GM19463 (cell line): Measurements from ENCODE around the gene POLR1A.

Source experiments
- ATAC-seq: cut with Tn5 transposase; IDR thresholded peaks from one replicate; pipeline ENCODE4 v1.9.1; 2021; ENCODE audit warnings: mild to moderate bottlenecking, moderate library complexity; ENCODE audit not compliant: unreplicated experiment

POLR1A gene

GRCh38 chr2:86066007-86066578 is 39.6 kb downstream of the POLR1A start:
- ATAC-seq = no peak

GRCh38 chr2:86065512-86065911 is 40.2 kb downstream of the POLR1A start:
- ATAC-seq = no peak

GRCh38 chr2:86064006-86064405 is 41.7 kb downstream of the POLR1A start:
- no peak for ATAC-seq

DNA sequence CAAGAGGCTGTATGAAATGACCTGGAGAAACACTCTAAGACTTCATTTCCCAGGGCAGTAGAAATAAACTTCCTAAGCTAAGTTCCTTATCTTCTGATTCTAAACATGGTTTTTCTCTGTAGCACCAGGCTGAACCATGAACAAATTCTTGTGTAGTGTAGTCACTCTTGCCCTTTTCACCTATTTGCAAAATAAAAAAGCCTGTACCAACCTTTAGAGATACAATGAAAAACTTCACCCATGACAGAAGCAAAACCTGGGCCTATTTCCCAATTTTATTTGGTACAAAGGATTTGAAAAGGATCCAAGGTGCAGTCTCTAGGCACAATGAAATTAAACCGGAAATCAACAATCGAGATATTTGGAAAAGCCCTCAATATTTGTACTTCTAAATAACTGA is 43.6 kb downstream of the POLR1A start:
- ATAC-seq = no peak

- ATAC-seq = no peak
Observed at GRCh38 chr2:86056590-86057331, 48.9 kb downstream of the POLR1A start.

GRCh38 chr2:86055314-86055713 is 50.4 kb downstream of the POLR1A start:
- no peak for ATAC-seq

GRCh38 chr2:86054535-86055082 is 51.1 kb downstream of the POLR1A start:
- ATAC-seq = no peak

DNA sequence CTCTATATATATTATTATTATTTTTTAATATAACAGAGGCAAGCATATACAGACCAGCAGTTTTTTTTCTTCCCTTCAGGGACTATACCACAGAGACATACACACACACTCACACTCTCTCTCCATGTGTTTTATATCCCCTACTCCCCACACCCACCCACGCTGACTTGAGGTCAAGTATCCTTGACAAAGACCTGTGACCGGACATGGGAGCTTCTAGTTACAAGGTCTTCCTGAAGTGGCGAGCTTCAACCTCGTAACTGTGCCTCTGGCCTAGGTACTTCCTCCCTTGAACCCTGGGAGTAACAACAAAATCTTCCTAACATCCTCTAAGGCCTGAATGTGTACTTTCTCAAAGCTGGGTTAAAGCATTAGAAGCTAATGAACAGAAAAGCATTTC is 52.5 kb downstream of the POLR1A start:
- ATAC-seq = no peak

GRCh38 chr2:86052676-86053075 is 53.0 kb downstream of the POLR1A start:
- no peak for ATAC-seq

DNA sequence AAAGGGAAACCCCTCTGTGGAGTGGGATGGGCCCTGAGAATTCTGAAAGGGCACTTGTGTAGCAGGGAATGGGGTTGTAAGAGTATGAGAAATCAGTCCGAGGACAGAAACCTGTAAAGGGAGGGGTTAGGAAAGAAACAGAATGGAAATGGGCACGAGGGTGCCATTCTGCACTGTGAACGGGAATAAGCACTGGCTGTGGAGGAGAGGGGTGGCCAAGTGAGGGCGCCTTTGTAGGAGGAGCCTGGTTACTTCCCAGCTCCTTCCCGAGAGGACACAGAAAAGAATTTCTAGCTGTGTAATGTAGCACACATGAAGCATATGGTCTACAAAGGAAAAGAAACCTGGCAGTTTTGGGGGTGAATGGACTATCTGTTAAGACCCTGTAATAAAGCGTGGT is 53.4 kb downstream of the POLR1A start:
- ATAC-seq = no peak

DNA sequence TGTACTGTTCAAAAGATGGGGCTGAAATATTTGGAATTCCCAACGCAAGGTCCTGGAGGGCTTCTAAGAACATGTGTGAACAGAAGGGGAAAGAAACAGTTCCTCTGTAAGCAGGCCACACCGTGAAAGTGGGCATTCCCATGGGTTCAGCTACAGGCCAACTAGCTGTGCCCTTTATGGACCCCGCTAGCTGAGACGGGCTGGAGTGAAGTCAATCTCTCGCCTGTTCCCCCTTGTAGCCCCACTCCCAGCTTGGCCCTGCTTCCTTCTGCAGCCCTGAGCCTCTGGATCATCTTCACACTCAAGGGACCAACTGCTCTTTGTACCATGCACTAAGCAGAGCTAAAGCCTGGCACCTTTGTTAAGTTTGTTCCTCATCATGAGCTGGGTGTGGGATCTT is 55.4 kb downstream of the POLR1A start:
- ATAC-seq = no peak

GRCh38 chr2:86049529-86049928 is 56.2 kb downstream of the POLR1A start:
- no peak for ATAC-seq

GRCh38 chr2:86048888-86049287 is 56.8 kb downstream of the POLR1A start:
- no peak for ATAC-seq

- ATAC-seq = no peak
Observed at GRCh38 chr2:86048383-86048701, 57.3 kb downstream of the POLR1A start.

DNA sequence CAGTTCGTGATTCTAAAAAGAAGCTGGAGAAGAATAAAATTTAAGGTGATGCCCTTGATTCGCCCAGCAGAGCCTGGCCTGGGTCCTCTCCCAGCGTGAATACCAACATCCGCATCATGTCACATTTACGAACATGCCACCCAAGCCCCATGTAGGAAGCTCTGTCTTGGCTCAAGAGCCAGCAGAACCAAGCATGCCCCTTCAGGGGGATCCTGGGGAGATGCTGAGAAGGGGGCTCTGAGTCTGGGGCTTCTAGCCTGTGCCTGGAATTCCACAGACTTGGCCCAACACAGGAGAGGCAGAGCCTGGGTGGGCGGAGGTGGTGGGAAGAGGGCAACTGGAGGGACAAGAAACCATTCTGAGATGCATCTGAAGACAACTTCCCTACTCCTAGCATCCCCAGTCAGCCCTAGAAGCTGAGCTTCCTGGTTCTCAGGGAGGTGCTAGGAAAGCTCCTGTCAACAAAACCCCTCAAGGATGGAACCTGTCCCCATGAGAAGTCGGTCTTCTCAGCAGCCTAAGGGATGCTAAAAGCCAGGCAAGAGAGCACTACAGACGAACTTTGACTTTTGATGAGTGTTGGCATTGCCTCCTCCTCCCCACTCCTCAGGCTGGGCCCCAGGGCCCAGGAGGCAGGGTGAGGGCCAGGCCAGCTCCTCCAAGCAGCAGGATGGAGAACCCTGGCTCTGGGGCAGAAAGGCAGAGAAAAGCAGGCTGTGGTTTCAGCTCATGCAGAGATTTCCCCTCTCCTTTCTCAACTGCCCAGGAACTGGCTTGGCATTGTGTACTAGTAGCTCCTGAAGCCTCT is 57.9 kb downstream of the POLR1A start:
- no peak for ATAC-seq

- ATAC-seq = no peak
Observed at GRCh38 chr2:86045541-86045940, 60.1 kb downstream of the POLR1A start.

DNA sequence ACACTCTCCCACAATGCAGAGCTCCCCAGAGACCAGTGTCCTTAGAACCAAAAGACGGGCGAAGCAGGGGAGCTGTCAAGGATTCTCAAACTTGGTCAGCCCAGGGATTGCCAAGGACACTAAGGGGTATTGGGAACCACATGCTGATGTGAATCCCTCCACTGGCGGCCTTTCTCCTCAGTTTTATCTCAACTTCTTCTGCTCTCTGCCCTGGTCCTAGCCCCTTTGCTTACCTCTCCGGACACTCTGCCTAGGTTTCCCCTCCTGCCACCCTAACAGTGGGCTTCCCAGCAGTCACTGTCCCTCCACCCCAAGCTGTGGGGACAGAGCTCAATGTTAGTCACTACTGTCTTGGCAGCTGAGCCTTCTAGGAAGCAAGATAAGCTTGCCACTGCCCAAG is 61.1 kb downstream of the POLR1A start:
- no peak for ATAC-seq

DNA sequence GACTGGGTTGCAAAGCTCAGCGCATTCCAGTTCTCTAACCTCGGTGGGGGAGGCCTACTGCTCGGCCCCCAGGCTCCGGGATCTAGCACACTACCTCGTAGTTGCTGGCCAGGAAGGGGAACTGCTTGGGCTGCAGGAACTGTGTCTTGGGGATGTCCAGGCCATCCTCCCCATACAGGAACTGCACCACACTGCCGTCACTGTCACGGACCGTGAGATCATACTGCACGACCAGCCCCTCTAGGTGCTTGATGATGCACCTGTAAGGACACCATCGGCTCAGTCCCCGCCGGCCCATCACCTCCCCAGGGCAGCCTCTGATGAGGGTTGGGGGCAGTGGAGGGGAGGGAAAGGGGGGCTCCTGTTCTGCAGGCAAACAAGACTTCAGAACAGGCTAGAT is 61.6 kb downstream of the POLR1A start:
- no peak for ATAC-seq

DNA sequence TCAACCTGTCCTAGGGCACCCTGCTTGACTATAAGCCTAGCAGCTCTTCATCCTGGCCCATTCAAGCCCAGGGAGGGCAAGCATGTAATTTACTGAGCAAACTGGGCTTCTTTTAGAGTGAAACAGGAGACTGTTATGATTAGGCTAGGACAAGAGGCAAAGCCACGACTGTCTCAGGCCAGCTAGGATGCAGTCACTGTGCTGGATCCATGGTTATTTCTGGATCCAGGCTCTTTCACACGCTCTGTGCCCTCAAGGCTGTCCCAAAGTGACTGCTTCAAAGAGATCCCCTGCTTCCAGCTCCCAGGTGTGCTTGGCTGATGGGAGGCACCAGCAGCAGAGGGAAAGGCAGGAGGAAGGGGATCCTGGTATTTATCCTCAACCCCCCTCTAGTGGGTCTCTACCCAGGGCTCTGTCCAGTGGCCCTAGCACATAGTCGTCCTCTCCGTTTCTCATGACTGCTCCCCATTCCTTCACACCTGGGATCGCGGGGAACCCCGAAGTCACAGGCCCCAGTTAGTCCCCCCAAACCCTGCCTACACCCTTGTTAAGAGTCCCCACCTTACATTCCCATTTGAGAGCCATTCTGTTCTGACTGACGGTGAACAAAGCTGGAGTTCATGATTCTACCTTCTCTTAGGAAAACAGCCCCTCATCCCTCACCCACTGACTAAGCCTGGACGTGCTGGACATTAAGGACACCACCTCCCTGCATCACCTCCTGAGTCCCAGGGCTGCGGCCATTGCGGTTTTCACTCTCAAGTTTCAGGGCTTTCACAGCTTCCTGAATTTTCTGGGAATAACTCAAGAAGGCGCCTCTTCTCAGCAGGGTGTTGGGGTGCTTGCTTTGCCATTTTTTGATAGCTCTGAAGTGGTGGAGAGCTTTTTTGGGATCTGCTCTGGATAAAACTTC is 63.2 kb downstream of the POLR1A start:
- ATAC-seq = no peak

GRCh38 chr2:86039963-86040655 is 65.6 kb downstream of the POLR1A start:
- no peak for ATAC-seq
